Lung (tissue), 12 donors: Measurements from ENCODE around the gene PLSCR1. TPM values are rescaled to one million over a fixed set of nuclear protein-coding genes. Genes with fewer than 3 reads are reported as not detected.
A peak's percentile ranks its signal among the peaks of the same experiment; 100 is the strongest.

Experiments used
- ATAC-seq: fragments of 200-7000 bp; cut with Tn5 transposase; one replicate; pipeline ENCODE4 v1.9.1; 2020; ENCODE audit warnings: moderate number of reproducible peaks; ENCODE audit not compliant: insufficient read depth, low FRiP score
- DNase-seq, 3 donors: peaks; one replicate each; pipeline ENCODE4 v3.0.0-alpha.2; 2013 to 2017
- H3K27ac ChIP-seq, 2 donors: one replicate each; pipeline ENCODE4 v1.5.1; 2013; ENCODE audit warnings: mild to moderate bottlenecking in 2 of 2, moderate library complexity in 2 of 2, control low read depth in 1 of 2, inconsistent platforms in 1 of 2, low read depth in 1 of 2, low read length in 1 of 2
- H3K27me3 ChIP-seq, 3 donors: one replicate each; pipeline ENCODE4 v1.5.1; 2013; ENCODE audit warnings: low read length in 2 of 3; ENCODE audit not compliant: control insufficient read depth in 3 of 3, insufficient read depth in 3 of 3
- H3K36me3 ChIP-seq, 4 donors: one replicate each; pipeline ENCODE4 v1.5.1; 2013; ENCODE audit warnings: low read length in 4 of 4, mild to moderate bottlenecking in 1 of 4, moderate library complexity in 1 of 4; ENCODE audit not compliant: control insufficient read depth in 4 of 4, insufficient read depth in 4 of 4
- H3K4me1 ChIP-seq, 5 donors: one replicate each; pipeline ENCODE4 v1.5.1; 2013; ENCODE audit warnings: low read length in 5 of 5, mild to moderate bottlenecking in 2 of 5, moderate library complexity in 1 of 5; ENCODE audit not compliant: control insufficient read depth in 5 of 5, insufficient read depth in 5 of 5
- H3K4me3 ChIP-seq: one replicate; pipeline ENCODE4 v1.5.1; 2013; ENCODE audit warnings: mild to moderate bottlenecking, control low read depth, moderate library complexity
- H3K9ac ChIP-seq, 2 donors: one replicate each; pipeline ENCODE4 v1.5.1; 2013; ENCODE audit warnings: low read length in 2 of 2, control low read depth in 1 of 2; ENCODE audit not compliant: insufficient read depth in 1 of 2
- H3K9me3 ChIP-seq, 4 donors: one replicate each; pipeline ENCODE4 v1.5.1; 2013; ENCODE audit warnings: low read length in 3 of 4, mild to moderate bottlenecking in 1 of 4, moderate library complexity in 1 of 4; ENCODE audit not compliant: control insufficient read depth in 4 of 4, insufficient read depth in 3 of 4
- CTCF ChIP-seq: IDR thresholded peaks from 2 replicates; pipeline ENCODE4 v1.5.1; 2012; ENCODE audit warnings: mild to moderate bottlenecking; ENCODE audit errors: control extremely low read depth, extremely low read depth
- WGBS, 2 donors: extraction: QIAGEN DNeasy Blood & Tissue Kit; methylation state at CpG; one replicate each; pipeline ENCODE4 v1.1.7; 2013; 5-methylcytosine and 5-hydroxymethylcytosine counted together
- polyA plus RNA-seq, 2 donors: library from polyadenylated mRNA; stranded (reverse); fragments of 200-250 nt; gene quantifications; one replicate each; pipeline ENCODE4 v1.2.1, GENCODE V29; 2013
- total RNA-seq, 2 donors: library from RNA; depleted of rRNA in 1 of 2; stranded (reverse); fragments of >200 nt in 1 of 2; gene quantifications; one replicate each; pipeline ENCODE4 v1.2.1, GENCODE V29; 2014 to 2021
- donor health status: control.
- donor health status: control.
- donor health status: Bipolar disorder and iron deficiency.
- donor health status: healthy.
- donor health status: DM: yes; HTN: yes; CAD: no.

The PLSCR1 gene
- total and polyA plus RNA-seq, 4 donors: 38.6 to 211 (median 108) TPM

- H3K27ac ChIP-seq: peak overlapping the region in 1 of 2 donors; percentile 42
- no peak for TF ChIP-seq CTCF
- H3K9me3 ChIP-seq: no peaks in the 10 kb centered on the region
- WGBS, 2 donors: 19 to 45% methylated on average over 2 of the region's 2 CpGs
- H3K27me3 ChIP-seq: no peaks in the 10 kb centered on the region
- H3K4me3 ChIP-seq: peak overlapping the region; percentile 18
- no peak for ATAC-seq
- H3K4me1 ChIP-seq: peaks cover 3 to 25% (median 10%) of the 10 kb centered on the region in 5 donors
- DNase-seq: peak in 2 of 3 donors; percentile 38 to 53
- peaks cover 0 to 4% (median 0%) of the 10 kb centered on the region in 4 donors for H3K36me3 ChIP-seq
- no peak overlapping the region for H3K9ac ChIP-seq
These were observed 2.2 kb downstream of the PLSCR1 start for GRCh38 chr3:146542179-146542578.

- H3K9ac ChIP-seq: no peak overlapping the region
These were observed 3.4 kb downstream of the PLSCR1 start for GRCh38 chr3:146540978-146541377.

GRCh38 chr3:146540236-146540635 is 4.2 kb downstream of the PLSCR1 start:
- Histone ChIP-seq H3K27me3 (no peaks in the 10 kb centered on the region), H3K36me3 (peaks cover 0 to 4% (median under 1%) of the 10 kb centered on the region in 4 donors), H3K4me3 (no peak overlapping the region), H3K27ac (no peak overlapping the region), H3K9ac (no peak overlapping the region), H3K4me1 (peaks cover 3 to 23% (median 12%) of the 10 kb centered on the region in 5 donors), H3K9me3 (no peaks in the 10 kb centered on the region)
- 13 to 23% methylated on average over 1 of the region's 1 CpG for WGBS, 2 donors
- ATAC-seq: no peak
- DNase-seq: no peak
- TF ChIP-seq CTCF: no peak

More at GRCh38 chr3:146540978-146541377, 3.4 kb downstream of the PLSCR1 start:
- no peak overlapping the region for H3K4me3 ChIP-seq
- 72 to 74% methylated on average over 1 of the region's 1 CpG for WGBS, 2 donors
- ATAC-seq (no peak), DNase-seq (no peak)
- no peaks in the 10 kb centered on the region for H3K27me3 ChIP-seq
- H3K27ac ChIP-seq: peak overlapping the region in 1 of 2 donors; percentile 21
- no peak for TF ChIP-seq CTCF
- peaks cover 0 to 4% (median 0%) of the 10 kb centered on the region in 4 donors for H3K36me3 ChIP-seq
- H3K9me3 ChIP-seq: no peaks in the 10 kb centered on the region
- H3K4me1 ChIP-seq: peaks cover 3 to 25% (median 12%) of the 10 kb centered on the region in 5 donors

GRCh38 chr3:146539315-146539714 is 5.1 kb downstream of the PLSCR1 start:
- DNase-seq: no peak
- 60 to 89% methylated on average over 3 of the region's 3 CpGs for WGBS, 2 donors
- Histone ChIP-seq H3K9me3 (no peaks in the 10 kb centered on the region), H3K4me3 (no peak overlapping the region), H3K27ac (peak overlapping the region in 1 of 2 donors; percentile 49), H3K36me3 (peaks cover 0 to 6% (median 3%) of the 10 kb centered on the region in 4 donors), H3K27me3 (no peaks in the 10 kb centered on the region), H3K9ac (no peak overlapping the region), H3K4me1 (peaks cover 3 to 22% (median 10%) of the 10 kb centered on the region in 5 donors)
- ATAC-seq: no peak
- no peak for TF ChIP-seq CTCF
